Measurements from ENCODE around the gene POTEG.
"Not testable (repeated sequence)": the region's sequence is repeated elsewhere in the genome, so short reads cannot be mapped to it uniquely, and the experiment has no call there.

DNA sequence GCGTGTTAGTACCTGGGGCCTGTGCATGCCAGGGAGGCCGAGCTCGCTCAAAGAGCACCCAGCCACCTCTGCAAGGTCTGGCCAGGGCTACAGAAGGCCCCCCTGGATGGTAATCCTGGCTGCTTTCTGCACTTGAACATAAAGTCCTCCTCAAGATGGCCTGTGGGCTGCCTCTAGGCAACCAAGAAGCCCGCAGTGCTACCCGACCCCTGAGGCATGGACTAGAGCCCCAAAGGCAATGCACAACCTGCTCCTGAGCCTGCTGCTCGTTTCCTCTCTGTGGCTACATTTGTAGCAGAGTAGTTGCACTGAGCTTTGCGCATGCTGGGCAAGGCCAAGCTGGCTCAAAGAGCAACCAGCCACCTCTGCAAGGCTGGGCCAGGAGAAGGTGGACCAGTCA lies 47.8 kb downstream of the POTEG start:
- not testable (repeated sequence) for TF ChIP-seq CBX3 (IDR thresholded peaks at IDR 0.05; ENCODE audit: low read depth); EGR1 (IDR thresholded peaks at IDR 0.05; ENCODE audit: low read depth); SP1 (IDR thresholded peaks at IDR 0.05; ENCODE audit: low read depth); POLR2A (IDR thresholded peaks at IDR 0.05; ENCODE audit: borderline replicate concordance, extremely low read depth, insufficient read depth, insufficient read length); SIN3A (IDR thresholded peaks at IDR 0.05; ENCODE audit: low read depth); ZNF274 (IDR thresholded peaks at IDR 0.05; ENCODE audit: low read depth, low read length); JUND (IDR thresholded peaks at IDR 0.05); ZBTB33 (IDR thresholded peaks at IDR 0.05; ENCODE audit: extremely low read depth, insufficient replicate concordance, low read length); EZH2phosphoT487 (IDR thresholded peaks at IDR 0.05; ENCODE audit: borderline replicate concordance); ELF1 (IDR thresholded peaks at IDR 0.05; ENCODE audit: borderline replicate concordance, low read depth)
- TF ChIP-seq, protein P1, sequence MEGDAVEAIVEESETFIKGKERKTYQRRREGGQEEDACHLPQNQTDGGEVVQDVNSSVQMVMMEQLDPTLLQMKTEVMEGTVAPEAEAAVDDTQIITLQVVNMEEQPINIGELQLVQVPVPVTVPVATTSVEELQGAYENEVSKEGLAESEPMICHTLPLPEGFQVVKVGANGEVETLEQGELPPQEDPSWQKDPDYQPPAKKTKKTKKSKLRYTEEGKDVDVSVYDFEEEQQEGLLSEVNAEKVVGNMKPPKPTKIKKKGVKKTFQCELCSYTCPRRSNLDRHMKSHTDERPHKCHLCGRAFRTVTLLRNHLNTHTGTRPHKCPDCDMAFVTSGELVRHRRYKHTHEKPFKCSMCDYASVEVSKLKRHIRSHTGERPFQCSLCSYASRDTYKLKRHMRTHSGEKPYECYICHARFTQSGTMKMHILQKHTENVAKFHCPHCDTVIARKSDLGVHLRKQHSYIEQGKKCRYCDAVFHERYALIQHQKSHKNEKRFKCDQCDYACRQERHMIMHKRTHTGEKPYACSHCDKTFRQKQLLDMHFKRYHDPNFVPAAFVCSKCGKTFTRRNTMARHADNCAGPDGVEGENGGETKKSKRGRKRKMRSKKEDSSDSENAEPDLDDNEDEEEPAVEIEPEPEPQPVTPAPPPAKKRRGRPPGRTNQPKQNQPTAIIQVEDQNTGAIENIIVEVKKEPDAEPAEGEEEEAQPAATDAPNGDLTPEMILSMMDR (IDR thresholded peaks at IDR 0.05 in 2 of 3, conservative IDR thresholded peaks at IDR 0.05 in 1 of 3; ENCODE audit: borderline replicate concordance in 1 of 3, insufficient read depth in 1 of 3, low read depth in 2 of 3, low read length in 2 of 3): not testable (repeated sequence)
- TF ChIP-seq, protein P2, sequence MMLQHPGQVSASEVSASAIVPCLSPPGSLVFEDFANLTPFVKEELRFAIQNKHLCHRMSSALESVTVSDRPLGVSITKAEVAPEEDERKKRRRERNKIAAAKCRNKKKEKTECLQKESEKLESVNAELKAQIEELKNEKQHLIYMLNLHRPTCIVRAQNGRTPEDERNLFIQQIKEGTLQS (IDR thresholded peaks at IDR 0.05): not testable (repeated sequence)

Measured in HCT116 (cell line).